ENCODE data around the gene EVL.

DNA sequence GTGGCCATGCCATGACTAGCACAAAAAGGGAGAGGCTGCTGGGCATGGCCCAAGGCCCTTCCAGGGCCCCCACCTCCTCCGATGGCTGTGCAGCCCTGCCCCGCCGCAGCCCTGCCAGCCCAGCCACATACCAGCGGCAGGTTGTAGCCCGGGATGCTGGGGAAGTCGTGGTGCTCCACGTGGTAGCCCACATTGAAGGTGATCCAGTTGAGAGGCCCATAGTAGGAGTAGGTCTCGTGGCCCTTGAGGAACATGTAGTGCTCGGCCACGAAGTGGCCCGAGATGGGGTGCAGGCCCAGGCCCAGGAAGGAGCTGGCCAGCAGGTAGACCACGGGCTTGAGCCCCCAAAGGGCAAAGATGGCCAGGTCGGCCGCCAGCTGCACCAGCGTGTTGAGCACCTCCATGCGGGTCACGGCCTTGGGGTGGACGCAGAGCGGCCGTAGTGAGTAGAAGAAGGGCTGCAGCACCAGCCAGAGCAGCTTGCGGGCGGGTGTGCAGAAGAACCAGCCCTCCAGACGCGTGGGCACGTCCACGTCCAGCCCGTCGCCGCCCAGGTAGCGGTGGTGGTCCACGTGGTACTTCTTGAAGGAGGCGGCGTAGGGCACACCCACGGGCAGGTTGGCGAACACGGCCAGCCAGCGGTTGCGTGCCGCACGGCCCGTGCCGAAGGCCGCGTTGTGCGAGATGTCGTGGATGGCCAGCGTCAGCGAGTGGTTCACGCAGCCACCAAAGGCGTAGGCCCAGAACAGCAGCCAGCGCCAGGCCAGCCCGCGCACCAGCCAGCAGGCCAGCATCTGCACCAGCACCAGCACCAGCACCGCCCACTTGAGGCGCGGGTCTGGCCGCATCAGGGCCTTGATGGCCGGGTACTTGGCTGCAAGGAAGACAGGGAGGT is 83.9 kb downstream of the EVL start:
- TF ChIP-seq MYC (IDR thresholded peaks at IDR 0.05; ENCODE audit: low read depth, low read length): no peak
- TF ChIP-seq CTCF (IDR thresholded peaks at IDR 0.05; ENCODE audit: low read depth, low read length): no peak
- TF ChIP-seq, protein P1, sequence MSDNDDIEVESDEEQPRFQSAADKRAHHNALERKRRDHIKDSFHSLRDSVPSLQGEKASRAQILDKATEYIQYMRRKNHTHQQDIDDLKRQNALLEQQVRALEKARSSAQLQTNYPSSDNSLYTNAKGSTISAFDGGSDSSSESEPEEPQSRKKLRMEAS (IDR thresholded peaks at IDR 0.05; ENCODE audit: low read depth, low read length): no peak
